ENCODE data around the gene TTC27.
"Not testable (repeated sequence)": the region's sequence is repeated elsewhere in the genome, so short reads cannot be mapped to it uniquely, and the experiment has no call there.

The TTC27 gene

DNA sequence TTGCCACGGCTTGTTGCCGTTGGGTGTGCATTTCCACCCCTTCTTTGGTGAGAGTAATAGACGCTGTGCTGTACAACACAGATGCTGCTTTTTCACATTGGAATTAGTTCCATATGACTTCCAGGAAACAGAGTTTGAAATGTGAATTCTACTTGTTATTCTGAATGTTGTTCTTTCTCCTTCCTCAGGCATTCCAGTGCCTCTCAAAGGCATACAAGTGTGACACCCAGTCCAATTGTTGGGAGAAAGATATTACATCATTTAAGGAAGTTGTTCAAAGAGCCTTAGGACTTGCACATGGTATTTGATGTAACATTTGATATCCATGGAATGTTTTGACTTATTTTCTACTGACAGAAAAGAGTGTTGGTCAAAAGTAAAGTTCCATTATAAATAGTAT, 184.5 kb downstream of the TTC27 start:
- no peak for FAIRE-seq

DNA sequence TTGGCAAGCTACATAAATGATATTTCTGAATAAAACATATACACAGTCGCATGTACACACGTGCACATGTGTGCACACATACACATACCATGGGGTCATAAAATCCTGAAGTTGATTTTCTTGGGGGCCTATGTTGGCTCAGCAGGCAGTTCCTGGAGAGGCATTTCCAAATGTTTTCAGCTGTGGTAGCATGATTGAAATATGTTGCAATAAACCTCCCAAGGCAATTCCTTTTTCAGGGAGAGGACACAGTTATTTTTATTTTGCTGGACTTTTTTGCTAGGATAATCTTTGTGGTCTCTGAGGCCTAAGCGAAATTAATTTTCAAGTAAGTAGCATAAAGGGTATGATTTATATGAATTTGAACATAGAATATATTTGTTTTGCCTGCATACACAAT, 192.2 kb downstream of the TTC27 start:
- no peak for FAIRE-seq

DNA sequence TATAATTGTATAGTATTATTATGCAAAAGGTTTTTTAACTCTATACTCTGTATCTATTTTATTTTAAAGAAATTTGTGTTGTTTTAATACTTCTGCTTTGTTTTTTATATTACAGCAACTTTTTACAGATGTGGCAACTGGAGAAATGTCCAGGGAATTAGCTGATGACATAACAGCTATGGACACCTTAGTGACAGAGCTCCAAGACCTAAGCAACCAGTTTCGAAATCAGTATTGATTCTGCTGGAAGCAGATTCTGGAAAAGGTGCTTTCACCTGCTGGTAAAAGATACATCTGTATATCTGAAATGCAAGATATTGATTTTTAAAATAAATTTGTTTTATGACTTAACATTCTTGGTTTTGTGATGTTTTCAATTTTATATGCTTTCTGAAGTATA, 192.9 kb downstream of the TTC27 start:
- FAIRE-seq, result no peak

DNA sequence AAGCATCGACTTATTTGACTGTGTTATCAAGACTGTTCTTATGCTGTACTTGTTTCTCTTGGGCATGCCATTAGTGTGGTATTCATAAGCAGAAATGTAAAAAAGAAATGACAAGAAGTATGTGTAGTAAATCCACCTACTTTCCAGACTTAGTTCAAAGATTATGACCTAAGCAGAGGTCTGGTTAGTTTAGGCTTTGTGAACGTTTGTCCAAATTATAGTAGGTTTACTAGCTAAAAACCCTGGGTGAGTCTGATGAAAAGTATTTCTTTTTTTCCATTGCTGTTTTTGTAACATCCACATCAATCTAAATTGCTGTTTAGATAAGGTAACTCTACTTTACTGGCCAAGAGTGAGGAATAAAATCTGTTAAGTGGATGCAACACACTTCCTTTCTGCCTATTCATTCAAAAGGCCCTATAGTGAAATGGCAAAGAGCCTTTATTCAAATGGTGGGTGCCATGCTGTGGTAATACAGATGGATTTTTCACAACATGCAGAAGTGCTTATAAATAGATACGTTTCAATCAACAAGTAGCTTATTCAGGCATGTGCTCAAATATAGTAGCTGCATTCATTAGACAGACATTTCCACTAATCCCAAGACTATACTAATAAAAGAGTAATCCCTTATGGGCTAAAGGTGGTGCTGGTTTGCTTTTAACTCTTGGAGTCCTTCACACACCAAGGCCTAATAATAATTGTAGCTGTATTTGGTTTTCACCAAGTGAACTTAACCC, 196.4 kb downstream of the TTC27 start:
- no peak for FAIRE-seq

DNA sequence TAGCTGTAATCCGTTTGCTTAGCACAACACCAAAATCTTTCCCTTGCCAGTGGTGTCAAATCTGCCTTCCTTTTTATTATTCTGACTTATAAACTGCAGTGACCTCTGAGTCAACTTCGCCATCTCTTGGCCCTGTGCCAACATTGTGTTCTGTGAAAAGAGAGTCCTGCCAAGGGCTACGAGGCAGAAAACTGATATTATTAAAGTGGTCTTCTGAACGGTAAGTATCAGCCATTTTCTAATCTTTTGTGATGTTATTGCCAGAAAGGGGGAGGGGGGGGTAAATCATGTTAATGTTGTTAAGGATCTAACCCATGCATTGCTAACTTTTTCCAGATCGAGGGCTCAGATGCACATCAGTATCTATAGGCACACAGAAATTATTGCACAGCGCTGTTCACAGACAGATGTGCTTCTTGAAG, 197.5 kb downstream of the TTC27 start:
- FAIRE-seq, result no peak

DNA sequence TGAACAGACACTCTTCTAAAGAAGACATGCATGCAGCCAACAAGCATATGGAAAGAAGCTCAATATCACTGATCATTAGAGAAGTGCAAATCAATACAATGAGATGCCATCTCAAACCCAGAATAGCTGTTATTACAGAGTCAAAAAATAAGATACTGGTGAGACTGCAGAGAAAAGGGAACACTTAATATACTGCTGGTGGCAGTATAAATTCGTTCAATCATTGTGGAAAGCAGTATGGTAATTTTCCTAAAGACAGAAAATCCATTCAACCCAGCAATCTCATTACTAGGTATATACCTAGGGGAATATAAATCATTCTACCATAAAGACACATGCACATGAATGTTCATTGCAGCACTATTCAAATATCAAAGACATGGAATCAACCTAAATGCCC, 202.3 kb downstream of the TTC27 start:
- FAIRE-seq, result no peak

DNA sequence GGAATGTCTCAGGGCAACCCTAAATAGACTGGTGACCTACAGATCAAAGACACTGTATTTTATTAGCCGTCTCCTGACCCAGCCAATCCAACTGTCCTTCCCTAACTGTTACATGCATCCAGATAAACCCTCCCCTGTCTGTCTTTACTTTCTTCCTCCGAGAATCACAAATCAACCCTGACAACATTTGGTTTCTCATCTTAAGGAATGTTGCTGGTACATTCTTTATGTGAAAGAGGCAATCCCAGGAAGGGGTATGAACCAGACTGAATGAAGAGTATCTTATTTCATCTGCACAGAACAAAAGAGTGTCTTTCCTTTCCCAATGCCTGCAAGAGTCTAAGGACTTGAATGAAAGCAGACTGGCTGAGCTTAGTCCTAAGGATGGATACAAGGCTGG, 205.0 kb downstream of the TTC27 start:
- no peak for FAIRE-seq

DNA sequence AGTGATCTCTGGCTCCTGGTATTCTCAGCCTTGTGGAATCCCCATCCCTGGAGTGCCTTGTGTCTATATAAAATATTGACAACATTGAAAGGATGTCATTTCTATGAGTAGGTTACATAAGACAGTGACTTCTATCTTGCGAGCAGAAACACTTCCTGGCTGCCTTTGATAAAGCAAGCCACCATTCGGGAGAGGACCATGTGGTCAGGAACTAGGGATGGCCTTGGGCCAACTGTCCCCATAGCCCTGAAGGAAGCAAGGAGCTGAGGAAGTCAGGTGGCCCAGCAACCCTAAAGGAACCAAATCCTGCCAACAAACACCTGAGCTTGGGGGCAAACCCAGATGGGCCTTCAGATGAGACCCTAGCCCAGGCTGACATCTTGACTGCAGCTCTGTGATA, 205.9 kb downstream of the TTC27 start:
- no peak for FAIRE-seq

DNA sequence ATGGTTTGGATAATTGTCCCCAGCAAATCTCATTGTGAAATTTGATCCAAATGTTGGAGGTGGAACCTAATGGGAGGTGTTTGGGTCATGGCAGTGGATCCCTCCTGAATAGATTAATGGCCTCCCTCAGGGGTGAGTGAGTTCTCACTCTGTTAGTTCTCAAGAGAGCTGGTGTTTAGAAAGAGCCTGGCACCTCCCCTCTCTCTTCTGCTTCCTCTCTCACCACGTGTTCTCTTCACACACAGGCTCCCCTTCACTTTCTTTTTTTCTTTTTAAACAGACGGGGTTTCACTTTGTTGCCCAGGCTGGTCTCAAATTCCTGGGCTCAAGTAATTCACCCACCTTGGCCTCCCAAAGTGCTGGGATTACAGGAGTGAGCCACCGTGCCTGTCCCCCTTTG, 207.3 kb downstream of the TTC27 start:
- FAIRE-seq, result no peak

DNA sequence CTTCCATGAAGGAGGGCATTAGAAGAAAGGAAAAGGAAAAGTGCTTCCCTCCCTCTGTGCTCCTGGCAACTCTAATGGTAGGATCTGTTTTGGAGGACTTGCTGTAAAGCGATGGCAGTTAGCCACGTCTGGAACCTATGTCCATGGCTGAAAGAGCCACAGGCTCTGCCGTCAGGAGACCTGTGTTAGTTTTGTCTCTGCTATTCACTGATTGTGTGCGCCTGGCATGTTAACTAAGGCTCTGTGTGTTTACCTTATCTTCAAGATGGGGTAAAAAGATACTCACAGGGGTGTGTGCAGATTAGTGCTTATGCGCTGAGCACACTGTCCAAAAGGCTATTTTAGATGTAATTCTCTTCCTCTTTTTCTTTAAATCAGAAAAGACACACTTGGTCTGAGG, 209.1 kb downstream of the TTC27 start:
- no peak for FAIRE-seq

DNA sequence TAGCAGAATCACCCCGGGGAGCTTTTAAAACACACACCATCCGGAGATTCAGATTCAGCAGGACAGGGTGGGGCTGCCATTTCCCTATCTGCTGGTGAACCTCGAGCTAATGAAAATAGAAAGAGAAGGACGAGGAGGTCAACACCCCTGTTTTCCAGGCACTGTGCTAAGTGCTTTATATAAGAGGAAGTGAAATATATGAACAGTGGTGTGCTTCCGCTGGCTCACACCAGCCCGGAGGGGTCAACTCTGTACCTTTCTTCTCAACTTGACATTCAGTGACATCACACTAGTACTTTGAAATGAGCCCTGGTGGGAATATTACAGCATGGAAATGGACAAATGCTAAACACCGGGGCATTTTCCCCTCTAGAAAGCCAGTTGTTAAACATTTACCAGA, 210.6 kb downstream of the TTC27 start:
- FAIRE-seq, result no peak

DNA sequence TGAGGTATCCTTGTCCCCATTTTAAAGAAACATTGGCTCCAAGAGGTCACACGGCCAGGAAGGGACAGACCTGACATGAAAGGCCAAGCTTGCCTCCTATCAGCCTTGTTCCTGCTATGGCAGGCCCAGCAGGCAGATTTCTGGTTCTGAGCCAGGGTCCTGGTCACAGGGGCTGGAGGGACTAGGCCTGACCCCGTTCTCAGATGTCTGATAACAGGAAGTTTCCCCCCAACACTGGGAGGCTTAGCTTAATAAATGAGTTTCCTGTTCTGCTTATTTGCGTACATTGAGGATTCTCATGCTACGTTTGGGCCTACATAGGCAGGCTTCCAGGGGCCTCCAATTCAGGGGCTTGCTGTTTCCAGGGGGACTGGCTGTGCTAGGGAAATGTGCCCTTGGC, 211.1 kb downstream of the TTC27 start:
- FAIRE-seq, result no peak

DNA sequence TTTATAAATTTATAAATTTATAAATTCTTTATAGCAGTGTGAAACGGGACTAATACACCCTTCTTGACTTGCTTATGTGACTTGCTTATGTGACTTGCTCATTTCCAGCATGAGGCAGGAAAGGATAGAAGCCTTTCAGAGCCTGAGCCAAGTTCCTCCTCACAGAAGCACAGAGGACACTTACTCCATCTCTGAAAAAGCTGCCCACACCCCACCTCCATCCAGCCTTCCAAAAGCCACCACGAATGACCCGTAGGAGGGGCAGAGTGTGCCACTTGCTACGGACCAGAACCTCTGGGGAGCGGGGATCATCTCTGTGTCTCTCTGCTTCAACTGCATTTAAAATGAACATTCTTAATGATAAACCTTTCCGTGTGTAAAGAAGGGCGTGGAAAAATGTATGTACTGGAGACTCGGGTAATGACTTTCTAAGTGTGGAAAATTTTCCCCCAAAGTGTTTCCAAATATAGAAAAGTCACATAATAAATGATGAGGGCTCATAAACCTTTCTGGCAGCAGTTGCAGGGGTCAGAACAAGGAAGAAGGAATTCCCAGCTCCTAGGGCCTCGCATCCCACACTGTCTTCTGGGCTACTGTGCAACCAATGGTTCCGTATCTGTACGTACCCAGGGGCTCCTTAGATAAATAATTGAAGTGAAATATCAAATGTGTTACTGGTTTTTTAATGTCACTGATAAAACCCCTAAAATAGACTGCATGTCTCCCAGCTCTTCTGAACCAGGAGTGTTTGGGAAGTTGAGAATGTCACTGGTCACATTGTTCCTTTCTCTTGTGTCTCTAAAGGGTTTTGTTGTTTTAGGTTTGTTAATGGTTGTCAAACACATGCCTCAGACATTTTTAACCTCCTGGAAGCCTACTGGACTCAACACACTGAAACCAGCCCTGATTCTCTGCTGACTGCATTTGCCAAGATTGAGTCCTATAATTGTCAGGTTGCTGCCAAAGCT, 214.4 kb downstream of the TTC27 start:
- FAIRE-seq, result no peak

DNA sequence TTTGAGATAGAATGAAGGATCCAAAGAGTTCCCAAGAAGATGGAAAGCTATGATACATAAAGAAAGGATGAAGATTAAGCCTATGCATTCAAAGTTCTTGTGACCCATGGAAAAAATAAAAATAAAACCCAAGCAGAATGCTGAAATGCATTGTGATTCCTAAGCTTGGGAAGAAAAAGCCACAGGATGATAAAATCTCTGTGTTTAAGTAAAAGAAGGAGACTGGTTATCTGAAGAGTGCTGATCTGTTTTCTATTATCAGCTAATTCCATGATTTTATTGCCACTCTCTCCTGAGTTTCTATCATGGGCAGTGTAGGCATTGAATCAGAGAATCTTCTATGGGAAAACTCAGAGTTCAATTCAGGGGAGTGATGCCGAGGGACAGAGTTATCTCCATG, 215.8 kb downstream of the TTC27 start:
- no peak for FAIRE-seq

DNA sequence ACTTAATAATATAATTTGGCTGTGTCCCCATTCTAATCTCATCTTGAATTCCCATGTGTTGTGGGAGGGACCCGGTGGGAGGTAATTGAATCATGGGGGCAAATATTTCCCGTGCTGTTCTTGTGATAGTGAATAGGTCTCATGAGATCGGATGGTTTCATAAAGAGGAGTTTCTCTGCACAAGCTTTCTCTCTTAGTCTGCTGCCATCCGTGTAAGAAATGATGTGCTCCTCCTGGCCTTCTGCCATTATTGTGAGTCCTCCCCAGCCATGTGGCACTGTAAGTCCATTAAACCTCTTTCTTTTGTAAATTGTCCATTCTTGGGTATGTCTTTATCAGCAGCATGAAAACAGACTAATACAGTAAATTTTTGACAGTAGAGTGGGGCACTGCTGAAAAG, 216.4 kb downstream of the TTC27 start:
- no peak for FAIRE-seq

DNA sequence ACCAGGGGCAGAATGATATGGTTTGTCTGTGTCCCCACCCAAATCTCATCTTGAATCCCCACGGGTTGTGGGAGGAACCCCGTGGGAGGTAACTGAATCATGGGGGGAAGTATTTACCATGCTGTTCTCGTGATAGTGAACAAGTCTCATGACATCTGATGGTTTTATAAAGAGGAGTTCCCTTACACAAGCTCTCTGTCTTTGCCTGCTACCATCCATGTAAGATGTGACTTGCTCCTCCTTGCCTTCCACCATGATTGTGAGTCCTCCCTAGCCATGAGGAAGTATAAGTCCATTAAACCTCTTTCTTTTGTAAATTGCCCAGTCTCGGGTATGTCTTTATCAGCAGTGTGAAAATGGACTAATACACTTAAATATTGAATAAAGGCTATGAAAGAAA, 218.4 kb downstream of the TTC27 start:
- not testable (repeated sequence) for FAIRE-seq

DNA sequence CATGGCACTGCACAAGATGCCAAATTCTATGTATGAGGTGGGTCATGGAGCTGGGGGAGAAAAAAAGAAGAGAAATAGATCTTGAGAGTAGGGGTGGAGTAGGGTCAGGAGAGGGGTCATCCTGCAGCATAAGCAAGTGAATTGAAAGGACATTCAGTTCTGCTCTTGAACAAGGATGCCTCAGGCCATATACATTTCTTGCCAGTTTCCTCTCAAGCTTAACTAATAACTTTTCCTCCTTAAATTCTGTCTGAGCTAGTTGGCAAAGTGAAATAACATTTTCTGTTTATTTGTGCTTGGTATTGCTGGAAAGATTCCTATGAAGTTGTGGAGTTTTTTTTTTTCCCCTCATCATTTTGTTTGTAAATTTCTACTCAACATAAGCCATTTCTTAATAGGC, 219.9 kb downstream of the TTC27 start:
- FAIRE-seq, result no peak

DNA sequence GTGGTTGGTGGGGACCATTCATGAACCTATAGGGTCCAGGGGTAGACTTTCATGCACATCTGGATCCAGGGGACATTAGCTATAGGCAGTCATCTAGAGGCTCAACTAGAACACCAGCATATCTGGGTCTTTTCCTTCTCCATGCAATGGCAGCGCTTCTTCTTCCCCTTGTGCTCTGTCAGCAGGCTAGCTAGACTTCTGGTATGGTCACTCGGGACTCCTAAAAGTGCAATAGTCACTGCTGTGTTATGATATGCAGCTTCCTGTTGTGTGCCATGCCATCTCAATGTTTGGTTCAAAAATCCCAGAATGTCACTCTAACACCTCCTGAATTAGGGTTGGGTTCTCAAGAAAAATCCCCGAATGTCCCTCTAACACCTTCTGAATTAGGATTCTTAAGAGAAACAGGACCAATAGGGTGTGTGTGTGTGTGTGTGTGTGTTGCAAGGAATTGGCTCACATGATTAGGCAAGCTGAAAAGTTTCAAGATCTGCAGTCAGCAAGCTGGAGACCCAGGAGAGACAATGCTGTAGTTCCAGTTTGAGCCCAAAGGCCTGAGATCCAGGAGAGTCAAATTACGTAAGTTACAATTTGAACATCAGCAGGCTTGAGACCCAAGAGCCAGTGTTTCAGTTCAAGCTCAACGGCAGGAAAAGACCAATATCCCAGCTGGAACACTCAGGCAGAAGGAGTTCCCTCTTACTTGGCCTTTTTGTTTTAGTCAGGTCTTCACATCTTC, 221.8 kb downstream of the TTC27 start:
- no peak for FAIRE-seq

DNA sequence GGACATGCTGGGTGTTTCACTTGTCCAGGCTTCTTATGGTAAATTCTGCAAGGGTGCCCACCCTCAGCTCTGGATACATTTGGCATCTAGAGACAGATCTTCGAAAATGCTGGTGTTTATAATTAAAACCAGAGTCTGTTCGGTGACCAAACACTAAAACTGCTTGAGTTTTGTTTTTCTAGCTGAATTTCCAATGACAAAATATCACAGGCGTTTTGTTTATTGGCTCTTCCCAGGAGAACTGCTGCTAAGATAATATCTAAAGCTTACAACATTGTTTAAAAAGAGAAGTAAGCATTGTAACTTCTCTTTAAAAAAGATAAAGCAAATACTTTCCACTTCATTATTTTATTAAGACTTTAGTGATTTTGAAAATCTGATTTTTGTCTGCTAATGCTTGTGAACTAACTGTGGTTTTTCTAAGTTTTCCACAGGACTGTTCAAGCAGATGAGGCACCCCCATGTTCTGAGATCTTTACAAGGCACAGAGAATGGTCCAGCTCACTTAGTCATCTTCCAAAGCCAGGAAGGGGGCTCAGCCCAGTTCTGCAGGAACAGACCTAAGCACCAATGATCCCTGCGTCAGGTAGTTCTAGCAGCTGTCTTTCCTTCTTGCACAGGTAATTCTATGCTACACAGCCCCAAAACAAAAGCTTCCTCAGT, 224.1 kb downstream of the TTC27 start:
- FAIRE-seq, result no peak

DNA sequence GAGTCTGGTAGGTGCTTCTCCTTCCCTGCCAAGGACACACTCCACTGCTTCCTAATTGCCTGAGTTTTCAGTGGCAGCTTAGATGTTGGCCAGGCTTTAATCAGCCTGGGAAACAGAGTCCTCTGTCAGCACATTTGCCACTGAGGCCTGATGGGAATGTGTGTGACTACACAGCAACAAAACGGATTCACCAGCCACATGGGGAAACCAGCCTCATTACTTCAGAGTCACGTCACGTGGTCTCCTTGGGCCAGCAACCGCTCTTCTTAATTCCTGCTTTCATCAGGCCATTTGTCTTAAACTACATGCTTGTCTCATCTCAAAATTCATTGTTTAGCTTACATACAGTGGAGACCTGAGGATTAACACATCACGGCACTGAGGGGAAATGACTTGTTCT, 225.0 kb downstream of the TTC27 start:
- no peak for FAIRE-seq

DNA sequence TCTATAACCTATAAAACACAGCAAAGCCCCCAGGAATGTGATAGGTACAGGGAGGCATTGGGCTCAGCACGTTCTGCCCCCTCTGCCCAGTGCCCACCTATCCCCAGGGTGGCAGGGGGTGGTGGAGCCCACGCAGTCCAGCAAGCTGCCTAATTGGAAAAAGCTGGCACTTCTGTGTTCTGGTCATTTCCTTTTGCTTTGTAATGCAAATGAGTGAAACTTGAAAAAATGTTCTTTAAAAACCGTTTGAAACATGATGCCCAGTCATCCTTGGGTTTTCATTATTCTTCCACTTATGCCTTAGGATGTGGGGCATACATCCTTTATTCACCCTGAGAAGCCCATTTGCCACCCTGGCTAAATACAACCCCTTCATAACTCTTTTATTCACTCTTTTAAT, 229.0 kb downstream of the TTC27 start:
- FAIRE-seq, result no peak

DNA sequence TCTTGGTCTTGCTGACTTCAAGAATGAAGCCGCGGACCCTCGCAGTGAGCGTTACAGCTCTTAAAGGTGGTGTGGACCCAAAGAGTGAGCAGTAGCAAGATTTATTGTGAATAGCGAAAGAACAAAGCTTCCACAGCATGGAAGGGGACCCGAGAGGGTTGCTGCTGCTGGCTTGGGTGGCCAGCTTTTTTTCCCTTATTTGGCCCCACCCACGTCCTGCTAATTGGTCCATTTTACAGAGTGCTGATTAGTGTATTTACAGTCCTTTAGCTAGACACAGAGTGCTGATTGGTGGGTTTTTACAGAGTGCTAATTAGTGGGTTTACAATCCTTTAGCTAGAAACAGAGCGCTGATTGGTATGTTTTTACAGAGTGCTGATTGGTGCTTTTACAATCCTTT, 230.9 kb downstream of the TTC27 start:
- FAIRE-seq, result no peak

DNA sequence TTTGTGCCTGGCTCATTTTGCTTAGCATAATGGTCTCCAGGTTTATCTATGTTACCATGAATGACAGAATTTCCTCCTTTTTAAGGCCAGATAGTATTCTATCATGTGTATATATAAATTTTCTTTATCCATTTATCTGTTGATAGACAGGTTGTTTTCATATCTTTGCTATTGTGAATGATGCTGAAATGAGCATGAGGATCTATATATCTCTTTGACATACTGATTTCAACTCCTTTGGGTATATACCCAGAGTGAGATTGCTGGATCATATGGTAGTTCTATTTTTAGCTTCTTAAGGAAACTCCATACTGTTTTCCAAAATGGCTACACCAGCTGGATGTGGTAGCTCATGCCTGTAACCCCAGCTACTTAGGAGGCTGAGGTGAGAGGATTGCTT, 232.5 kb downstream of the TTC27 start:
- FAIRE-seq, result no peak

All from islet of Langerhans (tissue), 1 donor.